Renal cortex interstitium (tissue), 11 donors: ENCODE results near the gene BABAM1. TPM values are rescaled to one million over a fixed set of nuclear protein-coding genes. Genes with fewer than 3 reads are reported as not detected.
A peak's percentile ranks its signal among the peaks of the same experiment; 100 is the strongest.

ENCODE experiments used
- DNase-seq, 11 donors: peaks; one replicate each; pipeline ENCODE4 v3.0.0-alpha.2; 2013; ENCODE audit warnings: low read depth in 9 of 11, low spot score in 4 of 11; ENCODE audit errors: extremely low read depth in 1 of 11
- polyA plus RNA-seq, 3 donors: library from polyadenylated mRNA; unstranded; fragments of 120-200 nt; gene quantifications; one replicate each; pipeline ENCODE4 v1.2.1, GENCODE V29; 2013; ENCODE audit not compliant: insufficient read length in 3 of 3

Gene BABAM1
- polyA plus RNA-seq, 3 donors = 97.0 to 111 (median 107) TPM

GRCh38 chr19:17327068-17327653 is 59.9 kb downstream of the BABAM1 start:
- DNase-seq = no peak

GRCh38 chr19:17327654-17328516 is 60.6 kb downstream of the BABAM1 start:
- peak in 4 of 11 donors; percentile 55 to 76 (median 70) for DNase-seq

Other genes starting within 250 kb of the BABAM1 start
- 10 to 100 TPM; 34.1 to 55.6 (median 44.2) TPM for gene CPAMD8, start 240.6 kb upstream of the BABAM1 start, polyA plus RNA-seq
- gene HAUS8, start 192.0 kb upstream of the BABAM1 start, polyA plus RNA-seq = 10 to 100 TPM; 10.8 to 16.6 (median 15.3) TPM
- 10 to 100 TPM; 49.3 to 61.7 (median 58.0) TPM for gene MYO9B, start 191.7 kb upstream of the BABAM1 start, polyA plus RNA-seq
- 10 to 100 TPM; 21.6 to 33.7 (median 30.9) TPM for gene USE1, start 52.1 kb upstream of the BABAM1 start, polyA plus RNA-seq
- gene OCEL1, start 41.2 kb upstream of the BABAM1 start, polyA plus RNA-seq = 10 to 100 TPM; 17.5 to 21.2 (median 20.3) TPM
- gene NR2F6, start 21.5 kb upstream of the BABAM1 start, polyA plus RNA-seq = 10 to 100 TPM; 31.5 to 59.9 (median 44.3) TPM
- gene USHBP1, start 2.7 kb upstream of the BABAM1 start, polyA plus RNA-seq = 1 to 10 TPM; 4.2 to 7.1 (median 6.5) TPM
- 1 to 10 TPM in 2 of 3 donors, under 1 TPM in 1; 0.95 to 1.7 (median 1.0) TPM for gene ANKLE1, start 14.5 kb downstream of the BABAM1 start, polyA plus RNA-seq
- 10 to 100 TPM in 2 of 3 donors, 1 to 10 TPM in 1; 6.2 to 12.2 (median 11.5) TPM for gene ABHD8, start 36.0 kb downstream of the BABAM1 start, polyA plus RNA-seq
- gene MRPL34, start 38.4 kb downstream of the BABAM1 start, polyA plus RNA-seq = 10 to 100 TPM; 45.9 to 65.6 (median 57.3) TPM
- 10 to 100 TPM; 29.8 to 41.8 (median 40.2) TPM for gene DDA1, start 42.1 kb downstream of the BABAM1 start, polyA plus RNA-seq
- 10 to 100 TPM in 2 of 3 donors, 1 to 10 TPM in 1; 9.3 to 17.4 (median 13.9) TPM for gene ANO8, start 67.4 kb downstream of the BABAM1 start, polyA plus RNA-seq
- gene GTPBP3, start 70.1 kb downstream of the BABAM1 start, polyA plus RNA-seq = 10 to 100 TPM; 17.7 to 28.5 (median 20.1) TPM
- 100 to 1,000 TPM; 142 to 223 (median 176) TPM for gene PLVAP, start 109.9 kb downstream of the BABAM1 start, polyA plus RNA-seq
- 1 to 10 TPM; 2.3 to 7.1 (median 2.9) TPM for gene CCDC194, start 126.8 kb downstream of the BABAM1 start, polyA plus RNA-seq
- gene BST2, start 138.2 kb downstream of the BABAM1 start, polyA plus RNA-seq = 100 to 1,000 TPM; 115 to 149 (median 127) TPM
- 10 to 100 TPM; 49.5 to 73.2 (median 70.9) TPM for gene MVB12A, start 152.6 kb downstream of the BABAM1 start, polyA plus RNA-seq
- gene TMEM221, start 181.2 kb downstream of the BABAM1 start, polyA plus RNA-seq = 1 to 10 TPM; 2.8 to 4.1 (median 3.3) TPM
- gene NXNL1, start 193.5 kb downstream of the BABAM1 start, polyA plus RNA-seq = under 1 TPM in 2 of 3 donors, not detected in 1; 0.26 to 0.64 TPM
- gene SLC27A1, start 203.1 kb downstream of the BABAM1 start, polyA plus RNA-seq = 10 to 100 TPM; 12.0 to 22.2 (median 14.9) TPM
- gene PGLS, start 244.2 kb downstream of the BABAM1 start, polyA plus RNA-seq = 10 to 100 TPM; 52.5 to 82.6 (median 73.5) TPM